T-helper 2 cell treated with Interferon-gamma antibody and Interleukin-4, amounts not matched to agents 5 μg/mL and 100 μg/mL, for 36 hours (primary cell): Measurements from ENCODE around the gene AWAT2.
A peak's percentile ranks its signal among the peaks of the same experiment; 100 is the strongest.

Source experiments
- DNase-seq: peaks from one replicate; pipeline ENCODE4 v3.0.0; 2021; ENCODE audit warnings: low spot score
- H3K27ac Mint-ChIP-seq: one replicate; pipeline ENCODE4 v1.8.0; 2021; ENCODE audit warnings: mild to moderate bottlenecking, mixed read lengths
- H3K27me3 Mint-ChIP-seq: one replicate; pipeline ENCODE4 v1.8.0; 2021; ENCODE audit warnings: low read depth, mixed read lengths
- H3K36me3 Mint-ChIP-seq: one replicate; pipeline ENCODE4 v1.8.0; 2021; ENCODE audit warnings: low read depth, mixed read lengths
- H3K4me1 Mint-ChIP-seq: one replicate; pipeline ENCODE4 v1.8.0; 2021; ENCODE audit warnings: low read depth, mixed read lengths
- H3K4me3 Mint-ChIP-seq: one replicate; pipeline ENCODE4 v1.8.0; 2022; ENCODE audit warnings: mild to moderate bottlenecking, moderate library complexity, mixed read lengths
- H3K9me3 Mint-ChIP-seq: one replicate; pipeline ENCODE4 v1.8.0; 2021; ENCODE audit warnings: mixed read lengths

AWAT2 gene

DNA sequence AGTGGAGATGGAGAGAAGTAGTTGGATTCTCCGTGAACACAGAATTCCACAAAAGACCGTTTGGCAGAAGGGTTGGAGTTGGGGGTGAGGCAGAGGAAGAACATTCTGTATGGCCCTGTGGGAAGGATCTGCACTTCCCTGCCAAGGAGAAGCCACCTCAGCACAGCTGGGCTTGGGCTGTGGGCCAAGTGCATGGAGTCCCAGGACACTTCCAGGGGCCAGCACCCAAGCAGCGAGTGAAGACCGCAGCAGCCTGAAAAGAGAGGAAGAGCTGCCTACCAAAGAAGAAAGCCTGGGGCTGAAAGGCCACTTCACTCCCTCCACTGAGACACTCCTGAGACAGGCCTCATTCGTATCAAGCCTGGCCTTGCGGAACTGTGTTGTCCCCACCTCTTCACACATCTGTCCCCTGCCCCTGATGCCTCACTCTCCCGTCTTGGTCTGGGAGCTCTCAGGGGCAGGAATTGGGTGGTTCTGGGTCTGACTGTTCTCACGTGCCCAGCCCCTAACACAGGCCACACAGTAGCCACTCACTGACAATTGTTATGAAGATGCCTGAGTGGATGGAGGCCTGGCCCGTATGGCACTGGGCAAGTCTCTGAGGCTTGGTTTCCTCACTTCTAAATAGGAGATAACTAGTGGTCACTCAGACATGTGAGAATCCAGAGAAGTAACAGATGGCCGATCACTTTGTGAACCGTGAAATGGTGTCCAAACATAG is 3.3 kb upstream of the AWAT2 start:
- no peak overlapping the region for H3K27ac Mint-ChIP-seq
- H3K27me3 Mint-ChIP-seq: peaks cover 3% of the 10 kb centered on the region
- DNase-seq: no peak
- no peaks in the 10 kb centered on the region for H3K36me3 Mint-ChIP-seq
- H3K4me1 Mint-ChIP-seq: no peaks in the 10 kb centered on the region
- no peak overlapping the region for H3K4me3 Mint-ChIP-seq
- H3K9me3 Mint-ChIP-seq: no peaks in the 10 kb centered on the region

DNA sequence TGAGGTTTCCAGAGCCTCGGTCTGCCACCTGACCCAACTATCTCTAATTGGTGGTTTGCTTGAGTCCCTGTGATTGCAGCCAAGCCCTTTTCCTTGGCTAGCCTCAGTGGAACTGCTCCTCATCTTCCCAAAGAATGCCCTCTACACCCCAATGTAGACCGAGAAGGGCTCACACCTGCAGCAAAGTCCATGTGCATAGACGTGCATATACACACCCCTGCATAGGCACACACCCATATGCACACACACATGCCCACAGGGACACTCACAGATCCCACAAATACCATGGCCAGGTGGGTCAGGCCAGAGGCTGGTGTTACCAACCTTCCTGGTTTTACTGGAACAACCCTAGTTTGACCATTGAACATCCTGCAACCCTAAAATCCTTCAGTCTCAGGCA is 332 bp downstream of the AWAT2 start:
- Mint-ChIP-seq H3K9me3 (no peaks in the 10 kb centered on the region), H3K27ac (no peak overlapping the region), H3K4me3 (no peak overlapping the region), H3K4me1 (no peaks in the 10 kb centered on the region), H3K36me3 (no peaks in the 10 kb centered on the region), H3K27me3 (peaks cover 3% of the 10 kb centered on the region)
- DNase-seq: no peak

DNA sequence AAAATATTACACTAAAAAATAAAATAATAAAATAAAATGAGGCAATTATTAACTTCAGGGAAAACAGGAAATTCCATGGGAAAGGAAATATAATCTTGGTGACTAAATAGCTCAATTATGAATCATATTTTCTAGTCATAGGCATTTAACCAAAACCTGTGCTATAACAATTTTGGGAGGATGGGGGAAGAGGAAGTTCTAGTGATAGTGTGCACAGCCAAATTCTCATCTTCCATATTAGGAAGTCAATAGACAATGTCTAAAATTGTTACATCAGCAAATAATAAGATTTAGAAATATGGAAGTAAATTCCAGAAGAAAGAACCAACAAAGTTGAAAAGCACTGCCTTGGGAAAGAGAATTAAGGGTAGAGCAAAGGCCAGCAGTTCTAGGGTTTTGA is 2.8 kb downstream of the AWAT2 start:
- Mint-ChIP-seq H3K27me3 (peaks cover 3% of the 10 kb centered on the region), H3K4me3 (no peak overlapping the region), H3K36me3 (no peaks in the 10 kb centered on the region), H3K9me3 (no peaks in the 10 kb centered on the region), H3K4me1 (no peaks in the 10 kb centered on the region), H3K27ac (no peak overlapping the region)
- no peak for DNase-seq

DNA sequence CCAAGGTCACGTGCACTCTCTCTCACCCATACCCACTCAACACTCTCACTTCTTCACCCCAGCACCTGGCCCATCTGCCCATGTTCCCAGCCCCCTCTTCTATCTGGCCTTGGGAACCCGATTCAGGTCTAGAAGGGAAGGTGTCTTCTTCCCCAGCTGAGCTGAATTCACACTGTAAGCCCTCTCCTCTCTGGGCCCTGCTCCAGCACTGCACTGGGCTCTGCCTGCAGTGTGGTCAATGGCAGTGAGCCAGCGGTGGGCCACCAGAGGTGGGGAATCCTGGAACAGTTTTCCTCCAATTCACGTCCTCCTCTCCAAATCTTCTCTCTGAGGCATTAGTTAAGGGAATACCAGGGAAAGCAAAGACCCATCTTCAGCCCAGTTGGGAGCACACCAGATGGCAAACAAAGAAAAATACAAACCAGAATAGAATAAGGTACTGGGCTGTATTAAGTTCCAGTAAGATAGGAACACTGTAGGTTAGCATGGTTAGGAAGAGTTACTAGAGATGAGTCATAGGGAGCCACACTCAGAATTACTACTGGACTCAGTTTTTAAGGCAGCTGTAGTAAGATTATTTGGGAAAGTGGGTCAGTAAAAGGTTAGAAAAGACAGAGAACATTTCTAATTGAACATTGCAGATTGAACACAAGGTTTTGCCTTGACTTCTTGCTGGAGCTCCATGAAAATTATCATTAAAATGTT is 5.0 kb downstream of the AWAT2 start:
- Mint-ChIP-seq H3K27ac (no peak overlapping the region), H3K9me3 (no peaks in the 10 kb centered on the region), H3K4me1 (no peaks in the 10 kb centered on the region), H3K27me3 (peaks cover 3% of the 10 kb centered on the region), H3K4me3 (no peak overlapping the region), H3K36me3 (no peaks in the 10 kb centered on the region)
- DNase-seq: no peak

DNA sequence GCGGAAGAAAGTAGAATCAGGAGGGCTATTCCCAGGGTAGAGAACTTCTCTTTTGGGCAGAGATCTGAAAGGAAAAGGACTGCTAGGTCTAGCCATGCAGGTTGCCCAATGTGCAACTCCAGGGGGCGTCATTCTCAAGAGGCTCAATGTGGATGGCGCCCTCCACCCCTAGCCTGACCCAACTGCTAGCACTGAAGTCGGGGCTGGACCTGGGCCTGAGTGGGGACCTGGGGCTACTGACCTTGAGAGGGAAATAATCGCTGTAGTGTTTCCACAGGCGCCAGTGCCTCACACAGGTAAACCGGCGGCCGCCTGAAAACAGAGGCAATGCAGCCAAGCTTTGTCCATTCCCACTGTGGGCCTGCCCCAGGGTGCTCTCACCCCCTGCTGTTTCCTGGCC is 6.1 kb downstream of the AWAT2 start:
- no peaks in the 10 kb centered on the region for H3K36me3 Mint-ChIP-seq
- no peak overlapping the region for H3K27ac Mint-ChIP-seq
- no peak overlapping the region for H3K4me3 Mint-ChIP-seq
- peaks cover 3% of the 10 kb centered on the region for H3K27me3 Mint-ChIP-seq
- no peaks in the 10 kb centered on the region for H3K4me1 Mint-ChIP-seq
- no peaks in the 10 kb centered on the region for H3K9me3 Mint-ChIP-seq
- no peak for DNase-seq

DNA sequence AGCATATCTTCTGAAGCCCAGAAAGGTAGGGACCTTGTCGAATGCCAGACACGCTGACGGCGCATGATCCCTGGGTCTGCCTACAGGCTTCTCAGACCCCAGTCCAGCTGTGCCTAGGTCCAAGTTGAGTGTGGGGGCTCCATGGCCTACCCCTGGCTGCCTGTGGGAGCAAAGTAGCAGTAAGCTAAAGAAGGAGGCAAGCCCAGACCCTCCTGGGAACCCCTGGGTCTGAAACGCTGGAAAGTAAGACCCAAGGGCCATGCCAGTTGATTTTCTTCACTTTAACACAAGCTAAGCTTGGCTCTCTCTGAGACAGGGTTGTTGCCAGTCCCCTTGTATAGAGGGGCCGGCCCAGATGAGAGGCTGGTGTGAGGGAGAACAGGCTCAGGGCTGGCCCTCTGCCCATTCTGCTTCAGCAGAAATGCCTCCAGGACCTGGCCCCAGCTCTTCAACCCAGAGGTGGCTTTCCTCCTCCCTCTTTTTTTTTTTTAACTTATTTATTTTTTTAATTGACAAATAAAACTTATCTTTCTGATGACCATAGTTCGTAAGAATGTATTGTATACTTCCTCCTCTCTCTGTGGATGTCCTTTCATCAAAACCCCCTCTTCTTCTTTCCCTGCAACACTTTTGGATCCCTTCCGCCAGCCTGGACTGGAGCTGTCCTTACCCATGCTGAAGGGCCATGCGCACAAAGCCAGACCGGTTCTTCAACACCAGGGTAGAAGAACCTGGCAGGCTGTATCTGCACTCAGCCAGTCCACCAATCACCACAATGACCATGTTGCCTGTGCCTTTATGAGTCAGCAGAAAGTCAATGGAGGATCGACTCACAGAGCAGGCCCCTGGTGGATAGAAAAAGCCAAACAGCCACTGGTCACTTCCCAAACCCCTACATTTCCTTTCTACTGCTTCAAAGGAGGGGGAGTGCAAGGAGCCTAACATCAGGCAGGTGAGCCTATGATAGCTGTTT is 7.1 kb downstream of the AWAT2 start:
- no peaks in the 10 kb centered on the region for H3K36me3 Mint-ChIP-seq
- no peak for DNase-seq
- H3K4me1 Mint-ChIP-seq: no peaks in the 10 kb centered on the region
- no peak overlapping the region for H3K4me3 Mint-ChIP-seq
- H3K27ac Mint-ChIP-seq: no peak overlapping the region
- H3K27me3 Mint-ChIP-seq: no peaks in the 10 kb centered on the region
- no peaks in the 10 kb centered on the region for H3K9me3 Mint-ChIP-seq

DNA sequence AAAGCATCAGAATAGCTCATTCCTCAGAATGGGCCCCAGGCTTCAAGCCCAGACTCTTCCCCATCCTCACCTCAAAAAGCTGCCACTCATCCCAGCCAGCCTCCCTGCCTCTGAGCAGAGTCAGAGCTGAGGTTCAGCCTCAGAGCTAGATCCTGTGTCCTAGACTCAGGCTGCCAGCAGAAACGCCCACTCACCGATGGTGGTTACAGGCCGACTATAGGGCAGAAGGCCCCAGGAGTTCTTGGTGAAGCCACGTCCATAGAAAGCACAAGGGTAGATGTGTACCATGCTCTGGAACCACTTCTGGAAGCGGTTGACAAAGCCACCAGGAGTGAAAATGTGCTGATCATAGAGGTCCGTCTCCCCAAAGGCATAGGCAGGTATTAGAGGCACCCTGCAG is 7.7 kb downstream of the AWAT2 start:
- no peak overlapping the region for H3K27ac Mint-ChIP-seq
- no peak for DNase-seq
- no peaks in the 10 kb centered on the region for H3K36me3 Mint-ChIP-seq
- no peaks in the 10 kb centered on the region for H3K9me3 Mint-ChIP-seq
- no peak overlapping the region for H3K4me3 Mint-ChIP-seq
- no peaks in the 10 kb centered on the region for H3K27me3 Mint-ChIP-seq
- H3K4me1 Mint-ChIP-seq: no peaks in the 10 kb centered on the region

DNA sequence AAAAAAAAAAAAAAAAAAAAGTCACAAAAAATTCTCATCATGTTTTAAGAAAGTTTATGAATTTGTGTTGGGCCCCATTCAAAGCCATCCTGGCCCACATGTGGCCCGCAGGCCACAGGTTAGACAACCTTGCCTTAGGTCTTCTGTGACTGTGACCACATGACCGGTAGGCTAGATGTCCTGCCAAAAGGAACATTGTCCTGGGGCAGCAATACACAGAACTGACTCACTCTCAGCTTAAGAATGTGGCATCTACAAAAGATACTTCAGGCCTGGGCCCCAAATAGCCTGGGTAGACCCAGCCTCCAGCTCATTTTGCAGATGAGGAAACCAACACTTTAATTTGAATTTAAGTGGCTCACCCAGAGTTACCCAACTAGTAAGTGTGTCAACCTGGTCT is 10.0 kb downstream of the AWAT2 start:
- Mint-ChIP-seq H3K4me3 (no peak overlapping the region), H3K36me3 (no peaks in the 10 kb centered on the region), H3K4me1 (no peaks in the 10 kb centered on the region), H3K9me3 (no peaks in the 10 kb centered on the region), H3K27me3 (no peaks in the 10 kb centered on the region), H3K27ac (no peak overlapping the region)
- no peak for DNase-seq

DNA sequence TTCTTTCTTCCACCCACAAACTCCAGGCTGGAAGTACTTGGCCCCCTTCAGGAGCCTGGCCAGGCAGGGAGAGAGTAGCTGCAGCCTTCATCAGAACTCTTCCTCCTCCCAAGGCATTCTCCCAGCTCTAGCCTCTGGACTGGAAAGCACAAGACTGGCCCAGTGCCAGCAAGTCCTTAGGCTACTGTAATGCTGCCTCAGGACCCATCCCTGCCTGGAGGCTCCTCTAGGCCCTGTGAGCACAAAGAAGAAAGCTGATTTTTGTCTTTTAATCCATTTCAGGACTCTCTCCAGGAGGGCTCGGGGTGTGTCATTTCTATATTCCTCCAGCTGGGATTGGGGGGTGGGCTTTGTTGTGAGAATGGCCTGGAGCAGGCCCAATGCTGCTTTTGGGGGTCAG is 10.8 kb downstream of the AWAT2 start:
- no peaks in the 10 kb centered on the region for H3K27me3 Mint-ChIP-seq
- DNase-seq: no peak
- H3K27ac Mint-ChIP-seq: no peak overlapping the region
- H3K9me3 Mint-ChIP-seq: no peaks in the 10 kb centered on the region
- no peak overlapping the region for H3K4me3 Mint-ChIP-seq
- H3K36me3 Mint-ChIP-seq: no peaks in the 10 kb centered on the region
- no peaks in the 10 kb centered on the region for H3K4me1 Mint-ChIP-seq

DNA sequence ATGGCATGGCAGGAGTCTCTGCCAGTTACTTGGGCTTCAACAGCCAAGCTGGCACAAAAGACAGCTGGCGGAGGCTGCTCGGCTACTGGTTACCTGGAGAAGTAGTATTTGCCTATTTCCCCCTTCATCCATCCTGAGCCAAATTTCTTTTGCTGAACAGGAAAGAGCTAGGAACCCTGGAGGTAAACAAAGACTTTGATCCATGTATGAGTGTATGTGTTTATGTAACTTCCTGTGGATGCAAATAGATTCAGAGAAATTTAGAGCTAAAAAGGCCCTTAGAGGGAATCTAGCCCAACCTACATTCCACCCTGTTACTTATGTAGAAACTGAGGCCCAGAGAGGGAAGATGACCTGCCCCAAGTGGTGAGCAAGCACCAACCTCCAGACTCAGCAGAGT is 11.2 kb downstream of the AWAT2 start:
- Mint-ChIP-seq H3K27ac (no peak overlapping the region), H3K27me3 (no peaks in the 10 kb centered on the region), H3K9me3 (no peaks in the 10 kb centered on the region), H3K4me3 (no peak overlapping the region), H3K36me3 (no peaks in the 10 kb centered on the region), H3K4me1 (no peaks in the 10 kb centered on the region)
- no peak for DNase-seq

DNA sequence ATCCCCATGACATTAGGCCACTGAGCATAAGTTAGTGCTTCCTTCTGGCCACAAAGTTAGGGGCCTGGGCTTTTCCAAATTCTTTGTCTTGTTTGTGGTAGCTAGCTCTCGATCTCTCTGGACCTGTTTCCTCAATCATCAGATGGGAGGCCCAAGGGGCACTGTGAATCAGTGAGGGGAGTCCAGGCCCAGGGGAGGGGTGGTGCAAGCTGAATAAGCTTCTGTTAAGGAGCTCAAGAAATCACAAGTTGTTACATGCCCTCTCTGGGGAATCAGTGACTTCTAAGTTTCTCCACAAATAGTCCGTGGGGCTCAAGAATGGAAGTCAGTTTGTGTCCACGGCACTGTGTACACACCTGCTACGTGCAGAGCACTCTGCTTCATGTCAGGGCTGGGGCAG is 15.1 kb downstream of the AWAT2 start:
- no peak overlapping the region for H3K4me3 Mint-ChIP-seq
- no peaks in the 10 kb centered on the region for H3K36me3 Mint-ChIP-seq
- no peak overlapping the region for H3K27ac Mint-ChIP-seq
- DNase-seq: no peak
- no peaks in the 10 kb centered on the region for H3K4me1 Mint-ChIP-seq
- no peaks in the 10 kb centered on the region for H3K27me3 Mint-ChIP-seq
- H3K9me3 Mint-ChIP-seq: no peaks in the 10 kb centered on the region

DNA sequence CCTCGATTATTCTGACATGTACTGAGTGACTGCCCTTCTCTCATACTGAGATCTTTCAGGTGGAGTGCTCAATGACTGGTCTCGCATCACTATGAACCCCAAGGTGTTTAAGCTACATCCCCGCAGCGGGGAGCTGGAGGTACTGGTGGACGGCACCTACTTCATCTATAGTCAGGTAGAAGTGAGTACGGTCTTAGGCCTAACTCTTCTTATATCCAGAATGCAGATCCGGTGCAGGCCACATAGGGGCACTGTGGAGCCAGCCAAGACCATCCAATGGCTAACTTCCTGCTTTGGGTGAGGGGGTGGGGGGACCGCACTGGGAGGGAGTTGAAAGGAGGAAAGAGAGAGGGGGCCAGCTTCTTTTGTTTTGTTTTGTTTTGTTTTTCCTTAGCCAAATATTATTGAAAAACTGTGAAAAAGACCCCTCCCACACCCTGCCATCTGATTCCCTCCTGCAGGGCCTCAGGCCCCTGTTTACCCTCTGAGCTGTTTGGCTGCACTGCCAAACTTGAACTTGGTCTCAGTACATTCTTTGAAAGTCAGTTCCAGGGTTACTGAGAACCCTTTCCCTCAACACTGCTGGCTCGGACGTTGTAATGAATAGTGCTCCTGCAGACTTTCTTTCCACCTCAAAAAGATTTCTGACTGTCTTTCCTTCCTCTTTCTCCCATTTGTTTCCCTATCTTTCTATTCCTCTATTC is 16.2 kb downstream of the AWAT2 start:
- no peaks in the 10 kb centered on the region for H3K36me3 Mint-ChIP-seq
- no peaks in the 10 kb centered on the region for H3K27me3 Mint-ChIP-seq
- no peak for DNase-seq
- no peak overlapping the region for H3K4me3 Mint-ChIP-seq
- no peaks in the 10 kb centered on the region for H3K9me3 Mint-ChIP-seq
- H3K4me1 Mint-ChIP-seq: no peaks in the 10 kb centered on the region
- H3K27ac Mint-ChIP-seq: peak overlapping the region; percentile 8

DNA sequence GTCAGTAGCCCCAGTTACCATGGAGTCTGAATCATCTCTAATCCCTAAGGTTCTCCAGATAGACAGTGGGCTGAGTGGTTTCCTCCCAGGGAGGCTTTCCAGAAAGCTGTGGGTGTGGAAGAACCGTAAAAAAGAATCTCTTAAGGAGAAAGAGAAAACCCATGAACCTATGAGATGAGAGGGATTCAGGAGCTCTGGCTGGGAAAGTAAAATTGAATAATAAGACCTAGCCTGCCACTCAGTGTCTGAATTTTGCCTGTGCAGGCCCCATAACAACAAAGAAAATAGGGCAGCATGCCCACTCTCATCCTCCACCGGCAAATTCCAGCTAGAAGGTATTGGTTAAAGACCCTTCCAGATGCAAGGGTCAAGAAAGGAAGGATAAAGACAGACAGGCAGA is 16.9 kb downstream of the AWAT2 start:
- Mint-ChIP-seq H3K27ac (no peak overlapping the region), H3K27me3 (no peaks in the 10 kb centered on the region), H3K36me3 (no peaks in the 10 kb centered on the region)

More for the DNA sequence above, 16.9 kb downstream of the AWAT2 start:
- Mint-ChIP-seq H3K9me3 (no peaks in the 10 kb centered on the region), H3K4me3 (no peak overlapping the region), H3K4me1 (no peaks in the 10 kb centered on the region)
- no peak for DNase-seq
